Heart right ventricle (tissue), 16 donors: Measurements from ENCODE around the gene ST6GALNAC4. TPM values are rescaled to one million over a fixed set of nuclear protein-coding genes. Genes with fewer than 3 reads are reported as not detected.

Experiments used
- ATAC-seq, 8 donors: fragments of 200-7000 bp; cut with Tn5 transposase; one replicate each; pipeline ENCODE4 v1.9.1; 2020; ENCODE audit warnings: mild to moderate bottlenecking in 8 of 8, moderate library complexity in 8 of 8, moderate number of reproducible peaks in 1 of 8
- DNase-seq, 2 donors: peaks; one replicate each; pipeline ENCODE4 v3.0.0-alpha.2; 2020
- H3K27ac ChIP-seq, 10 donors: fragments of 200-600 bp; sonication (generic) in 2 of 10; one replicate each; pipeline versions ENCODE4 v1.5.0 to v1.8.0; 2020 to 2022; ENCODE audit warnings: mild to moderate bottlenecking in 3 of 10
- H3K27me3 ChIP-seq, 7 donors: fragments of 200-600 bp; one replicate each; pipeline ENCODE4 v1.8.0; 2021 to 2022; ENCODE audit warnings: mild to moderate bottlenecking in 2 of 7
- H3K36me3 ChIP-seq, 9 donors: fragments of 200-600 bp; sonication (generic) in 1 of 9; one replicate each; pipeline versions ENCODE4 v1.5.0 to v1.8.0; 2020 to 2022; ENCODE audit warnings: mild to moderate bottlenecking in 2 of 9
- H3K4me1 ChIP-seq, 9 donors: fragments of 200-600 bp; sonication (generic) in 1 of 9; one replicate each; pipeline versions ENCODE4 v1.5.0 to v1.8.0; 2020 to 2022; ENCODE audit warnings: mild to moderate bottlenecking in 4 of 9
- H3K4me3 ChIP-seq, 10 donors: fragments of 200-600 bp; sonication (generic) in 2 of 10; one replicate each; pipeline versions ENCODE4 v1.5.0 to v1.8.0; 2020 to 2022; ENCODE audit warnings: mild to moderate bottlenecking in 7 of 10, moderate library complexity in 2 of 10
- H3K9me3 ChIP-seq, 11 donors: fragments of 200-600 bp in 10 of 11; sonication (generic) in 2 of 11; one replicate each; pipeline versions ENCODE4 v1.5.0 to v1.8.0; 2013 to 2022; ENCODE audit warnings: mild to moderate bottlenecking in 2 of 11, control low read depth in 1 of 11, moderate library complexity in 1 of 11
- WGBS, 2 donors: extraction: QIAGEN DNeasy Blood & Tissue Kit; methylation state at CpG; one replicate each; pipeline ENCODE4 v1.1.7; 2013; ENCODE audit warnings: inconsistent platforms in 1 of 2; 5-methylcytosine and 5-hydroxymethylcytosine counted together
- intact Hi-C, 10 donors: fragments of 100-400 bp; cut with DNase I; formaldehyde crosslinking; loops; one replicate each; pipeline versions ENCODE4 v1.11.1 to v1.14.2; 2022
- polyA plus RNA-seq, 2 donors: library from polyadenylated mRNA; stranded (reverse); fragments of 200-250 nt; gene quantifications; one replicate each; pipeline ENCODE4 v1.2.3, GENCODE V29; 2013
- total RNA-seq, 10 donors: library from RNA; stranded (reverse); fragmentation: NEBNext Ultra II Directional in 3 of 10; extraction: Animal tissue kit (Norgen Biotek cat#: 25700) in 3 of 10; gene quantifications; one replicate each; pipeline versions ENCODE4 v1.2.1 to v1.2.4, GENCODE V29; 2021 to 2023
- TF ChIP-seq, protein P1 (sequence below), 9 donors: fragments of 200-600 bp; sonication (generic) in 2 of 9; IDR thresholded peaks; one replicate each; pipeline versions ENCODE4 v1.5.0 to v1.8.0; 2021 to 2022; ENCODE audit warnings: antibody characterized with exemption in 9 of 9, mild to moderate bottlenecking in 5 of 9, moderate library complexity in 1 of 9
- donor health status: Arrhythmogenic right ventricular cardiomyopathy.
- donor health status: ischemic (EF 13 %, LVEDD 7.1; RV severe dilation, severe dysfunction).
- donor health status: healthy with polysubstance abuse.
- donor health status: DM: no; HTN: yes; CAD: no.
- donor health status: DM: no; HTN: no; CAD: no.
- donor health status: ischemic (EF 25% LVEDD 6.9; RV normal size, moderate dysfunction).
- donor health status: ischemic (EF 25% LVEDD 5.7; RV mildly dilated, moderate dysfunction).
- donor health status: healthy.
- donor health status: DM: yes; HTN: yes; CAD: no.
- donor health status: Ischemic cardiomyopathy.
- donor health status: ischemic (EF 35%, LVEDD 5.7; RV mildly dilated, moderate dysfunction).
- donor health status: nonischemic (EF 11% LVEDD 7.7; RV severe dilation, severe dysfunction).
- donor health status: DM: yes; HTN: yes; CAD: no.
- donor health status: PGD.
- donor health status: ischemic (EF 29% LVEDD 5.4; RV normal size, mild dysfunction).
- donor health status: nonischemic (EF 23%, LVEDD 6.1; RV moderate dilation, normal function).

Gene ST6GALNAC4
- total and polyA plus RNA-seq, 12 donors: 10.8 to 52.9 (median 33.9) TPM

DNA sequence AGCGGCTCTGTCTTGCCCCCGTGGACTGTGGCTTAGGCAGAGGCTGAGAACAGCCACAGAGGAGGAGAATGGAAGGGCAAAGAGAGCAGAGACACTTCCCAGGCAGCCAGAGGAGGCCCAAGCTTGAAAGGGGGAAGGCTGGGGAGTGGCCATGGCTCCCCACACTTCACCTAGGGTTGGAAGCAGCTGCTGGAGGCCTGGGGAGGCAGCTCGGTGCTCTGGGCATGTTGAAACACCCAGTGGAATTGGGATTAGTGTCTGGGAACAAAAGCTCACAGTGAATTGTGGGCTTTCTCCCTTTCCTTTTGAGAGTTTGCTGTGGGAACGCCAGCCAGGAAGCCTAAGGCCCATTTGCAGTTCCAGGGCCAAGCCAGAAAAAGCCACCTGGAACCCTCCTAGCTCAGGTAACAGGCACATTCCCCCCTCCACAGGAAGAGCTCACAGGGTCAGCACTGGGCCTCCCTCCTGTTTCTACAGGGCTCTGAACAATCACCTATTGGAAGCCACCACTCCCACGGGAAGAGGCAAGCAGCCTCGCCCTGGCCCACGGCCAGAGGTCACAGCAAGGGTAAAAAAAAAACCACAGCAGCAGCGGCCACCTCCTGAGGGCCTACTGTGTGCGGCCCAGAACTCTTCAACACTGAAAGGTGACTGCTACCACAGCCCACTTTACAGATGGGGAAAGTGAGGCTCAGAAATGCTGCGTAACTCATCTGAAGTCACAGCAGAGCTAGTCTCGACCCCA, 43.7 kb upstream of the ST6GALNAC4 start:
- Histone ChIP-seq H3K9me3 (peaks cover 0 to 3% (median 0%) of the 10 kb centered on the region in 11 donors), H3K27ac (peak overlapping the region in 9 of 10 donors; percentile 3 to 76 (median 51)), H3K36me3 (no peaks in the 10 kb centered on the region), H3K27me3 (no peaks in the 10 kb centered on the region), H3K4me1 (peaks cover 20 to 59% (median 53%) of the 10 kb centered on the region in 9 donors), H3K4me3 (no peak overlapping the region)
- DNase-seq (peak in 1 of 2 donors; percentile 21), ATAC-seq (no peak)
- TF ChIP-seq, protein P1, sequence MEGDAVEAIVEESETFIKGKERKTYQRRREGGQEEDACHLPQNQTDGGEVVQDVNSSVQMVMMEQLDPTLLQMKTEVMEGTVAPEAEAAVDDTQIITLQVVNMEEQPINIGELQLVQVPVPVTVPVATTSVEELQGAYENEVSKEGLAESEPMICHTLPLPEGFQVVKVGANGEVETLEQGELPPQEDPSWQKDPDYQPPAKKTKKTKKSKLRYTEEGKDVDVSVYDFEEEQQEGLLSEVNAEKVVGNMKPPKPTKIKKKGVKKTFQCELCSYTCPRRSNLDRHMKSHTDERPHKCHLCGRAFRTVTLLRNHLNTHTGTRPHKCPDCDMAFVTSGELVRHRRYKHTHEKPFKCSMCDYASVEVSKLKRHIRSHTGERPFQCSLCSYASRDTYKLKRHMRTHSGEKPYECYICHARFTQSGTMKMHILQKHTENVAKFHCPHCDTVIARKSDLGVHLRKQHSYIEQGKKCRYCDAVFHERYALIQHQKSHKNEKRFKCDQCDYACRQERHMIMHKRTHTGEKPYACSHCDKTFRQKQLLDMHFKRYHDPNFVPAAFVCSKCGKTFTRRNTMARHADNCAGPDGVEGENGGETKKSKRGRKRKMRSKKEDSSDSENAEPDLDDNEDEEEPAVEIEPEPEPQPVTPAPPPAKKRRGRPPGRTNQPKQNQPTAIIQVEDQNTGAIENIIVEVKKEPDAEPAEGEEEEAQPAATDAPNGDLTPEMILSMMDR (IDR thresholded peaks at IDR 0.05): no peak
- intact Hi-C loops: loop anchor here in 1 of 10 donors (10.0 kb wide), 1 partner anchor 1284 kb away; no protein-coding TSS in a partner anchor
- 41 to 46% methylated on average over 11 of the region's 11 CpGs for WGBS, 2 donors

DNA sequence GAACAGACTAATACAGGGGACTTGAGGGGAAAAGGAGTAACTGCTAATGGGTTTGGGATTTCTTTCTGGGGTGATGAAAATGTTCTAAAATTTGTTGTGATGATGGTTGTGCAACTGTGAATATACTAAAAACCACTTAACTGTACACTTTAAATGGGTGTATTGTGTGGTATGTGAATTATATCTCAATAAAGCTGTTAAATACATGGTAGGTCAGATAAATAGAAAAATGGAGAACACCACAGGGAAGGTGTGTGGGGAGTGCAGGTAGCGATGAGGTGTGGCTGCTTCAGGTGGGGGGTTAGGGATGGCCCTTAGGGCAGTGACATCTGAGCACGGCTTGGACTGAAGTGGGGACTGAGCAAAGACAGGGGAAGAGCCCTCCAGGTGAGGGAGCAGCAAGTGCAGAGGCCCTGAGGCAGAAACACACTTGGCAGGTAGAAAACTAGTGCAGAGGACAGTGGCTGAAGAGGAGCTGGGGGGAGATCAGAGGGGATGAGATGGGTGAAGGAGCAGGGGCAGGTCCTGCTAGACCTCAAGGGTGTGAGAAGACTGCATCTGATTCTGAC, 43.1 kb upstream of the ST6GALNAC4 start:
- intact Hi-C loops: loop anchor here in 2 of 10 donors (5.0 to 10.0 kb wide), 2 partner anchors 42 to 1285 kb away; no protein-coding TSS in a partner anchor
- H3K4me3 ChIP-seq: no peak overlapping the region
- DNase-seq: no peak
- TF ChIP-seq, protein P1 (IDR thresholded peaks at IDR 0.05): no peak
- no peaks in the 10 kb centered on the region for H3K36me3 ChIP-seq
- peaks cover 0 to 3% (median 0%) of the 10 kb centered on the region in 11 donors for H3K9me3 ChIP-seq
- peak overlapping the region in 9 of 10 donors; percentile 3 to 76 (median 51) for H3K27ac ChIP-seq
- peaks cover 14 to 59% (median 52%) of the 10 kb centered on the region in 9 donors for H3K4me1 ChIP-seq
- no peaks in the 10 kb centered on the region for H3K27me3 ChIP-seq
- WGBS, 2 donors: 93 to 96% methylated on average over 2 of the region's 2 CpGs
- no peak for ATAC-seq

DNA sequence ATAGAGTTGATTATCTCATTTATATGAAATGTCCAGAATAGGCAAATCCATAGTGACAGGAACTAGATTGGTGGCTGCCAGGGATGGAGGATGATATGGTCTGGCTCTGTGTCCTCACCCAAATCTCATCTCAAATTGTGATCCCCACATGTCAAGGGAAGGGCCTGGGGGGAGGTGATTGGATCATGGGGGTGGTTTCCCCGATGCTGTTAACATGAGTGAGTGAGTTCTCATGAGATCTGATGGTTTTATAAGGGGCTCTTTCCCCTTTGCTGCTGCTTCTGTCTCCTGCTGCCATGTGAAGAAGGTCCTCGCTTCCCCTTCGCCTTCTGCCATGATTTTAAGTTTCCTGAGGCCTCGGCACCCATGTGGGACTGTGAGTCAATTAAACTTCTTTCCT, 42.6 kb upstream of the ST6GALNAC4 start:
- no peaks in the 10 kb centered on the region for H3K27me3 ChIP-seq
- peaks cover 12 to 59% (median 52%) of the 10 kb centered on the region in 9 donors for H3K4me1 ChIP-seq
- H3K4me3 ChIP-seq: no peak overlapping the region
- intact Hi-C loops: loop anchor here in 1 of 10 donors (5.0 kb wide), 1 partner anchor 43 kb away; no protein-coding TSS in a partner anchor
- H3K9me3 ChIP-seq: peaks cover 0 to 3% (median 0%) of the 10 kb centered on the region in 11 donors
- no peaks in the 10 kb centered on the region for H3K36me3 ChIP-seq
- no peak overlapping the region for H3K27ac ChIP-seq
- 96 to 97% methylated on average over 4 of the region's 4 CpGs for WGBS, 2 donors
- ATAC-seq (no peak), DNase-seq (no peak)
- TF ChIP-seq, protein P1 (IDR thresholded peaks at IDR 0.05): no peak

DNA sequence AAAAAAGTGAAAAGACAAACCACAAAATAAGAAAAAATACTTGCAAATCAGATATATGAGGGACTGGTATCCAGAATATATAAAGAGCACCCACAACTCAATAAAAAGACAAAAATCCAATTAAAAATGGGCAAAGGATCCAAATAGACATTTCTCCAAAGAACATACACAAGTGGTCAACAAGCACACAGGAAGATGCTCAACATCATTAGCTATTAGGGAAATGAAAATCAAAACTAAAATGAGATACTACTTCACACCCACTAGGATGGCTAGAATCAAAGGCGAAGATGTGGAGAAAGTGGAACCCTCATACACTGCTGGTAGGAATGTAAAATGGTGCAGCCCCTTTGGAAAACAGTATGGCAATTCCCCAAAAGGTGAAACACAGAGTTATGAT, 41.9 kb upstream of the ST6GALNAC4 start:
- Histone ChIP-seq H3K27ac (peak overlapping the region in 1 of 10 donors; percentile 4), H3K36me3 (no peaks in the 10 kb centered on the region), H3K4me3 (no peak overlapping the region), H3K27me3 (no peaks in the 10 kb centered on the region), H3K4me1 (peaks cover 12 to 57% (median 52%) of the 10 kb centered on the region in 9 donors), H3K9me3 (peaks cover 0 to 3% (median 0%) of the 10 kb centered on the region in 11 donors)
- 92 to 97% methylated on average over 1 of the region's 1 CpG for WGBS, 2 donors
- TF ChIP-seq, protein P1 (IDR thresholded peaks at IDR 0.05): no peak
- DNase-seq: no peak
- intact Hi-C loops: loop anchor here in 1 of 10 donors (5.0 kb wide), 1 partner anchor 44 kb away; no protein-coding TSS in a partner anchor
- no peak for ATAC-seq
